Activated CD8-positive, alpha-beta T cell treated with anti-CD3 and anti-CD28 coated beads for 36 hours (primary cell): ENCODE data around the gene SUSD6. TPM values are rescaled to one million over a fixed set of nuclear protein-coding genes. Genes with fewer than 3 reads are reported as not detected.
"Not testable (repeated sequence)": the region's sequence is repeated elsewhere in the genome, so short reads cannot be mapped to it uniquely, and the experiment has no call there.

Source experiments
- ATAC-seq: fragments of 200-7000 bp; cut with Tn5 transposase; one replicate; pipeline ENCODE4 v1.10.0; 2021; ENCODE audit warnings: mild to moderate bottlenecking, moderate library complexity
- CTCF ChIA-PET: fragments of 350-600 bp; sonication (Branson Sonifier 250); formaldehyde crosslinking; loops from one replicate; lab custom pipeline; 2021; ENCODE audit warnings: antibody characterized with exemption; lab: Charles Lee
- POLR2A ChIA-PET: fragments of 350-600 bp; sonication (Branson Sonifier 250); formaldehyde crosslinking; loops from one replicate; lab custom pipeline; 2021; ENCODE audit warnings: antibody characterized with exemption; lab: Charles Lee
- DNase-seq: peaks from one replicate; pipeline ENCODE4 v3.0.0-alpha.2; 2020
- H3K27ac Mint-ChIP-seq: one replicate; pipeline ENCODE4 v1.8.0; 2021; ENCODE audit warnings: mild to moderate bottlenecking, mixed read lengths
- H3K27me3 Mint-ChIP-seq: one replicate; pipeline ENCODE4 v1.8.0; 2021; ENCODE audit warnings: mixed read lengths
- H3K36me3 Mint-ChIP-seq: one replicate; pipeline ENCODE4 v1.8.0; 2021; ENCODE audit warnings: low read depth, mixed read lengths
- H3K4me1 Mint-ChIP-seq: one replicate; pipeline ENCODE4 v1.8.0; 2021; ENCODE audit warnings: low read depth, mixed read lengths
- H3K4me3 Mint-ChIP-seq: one replicate; pipeline ENCODE4 v1.8.0; 2021; ENCODE audit warnings: mild to moderate bottlenecking, moderate library complexity, mixed read lengths
- H3K9me3 Mint-ChIP-seq: one replicate; pipeline ENCODE4 v1.8.0; 2021; ENCODE audit warnings: mixed read lengths
- CTCF ChIP-seq: fragments of 200-600 bp; IDR thresholded peaks from one replicate; pipeline ENCODE4 v1.8.0; 2022; ENCODE audit warnings: antibody characterized with exemption, mild to moderate bottlenecking
- intact Hi-C: fragments of 100-400 bp; cut with micrococcal nuclease; formaldehyde crosslinking; loops from one replicate; pipeline ENCODE4 v1.10.0; 2022
- total RNA-seq, 2 experiments: library from RNA; stranded (reverse); gene quantifications; one replicate each; pipeline ENCODE4 v1.2.3, GENCODE V29; 2021

SUSD6 gene
- total RNA-seq, 2 experiments from 2014 or later, result 35.7 to 36.2 TPM

GRCh38 chr14:69643430-69644200, 32.2 kb downstream of the SUSD6 start:
- TF ChIP-seq CTCF, result no peak
- Mint-ChIP-seq H3K27ac (peak overlapping the region; percentile 91), H3K4me3 (no peak overlapping the region), H3K4me1 (peaks cover 69% of the 10 kb centered on the region), H3K27me3 (no peaks in the 10 kb centered on the region), H3K9me3 (peaks cover 26% of the 10 kb centered on the region), H3K36me3 (peaks cover 55% of the 10 kb centered on the region)
- DNase-seq (peak; percentile 89), ATAC-seq (peak; percentile 95)
- CTCF ChIA-PET, result interaction anchor here (0.9 to 2.2 kb wide), 2 partner anchors 9 to 10 kb away, joined by 3 to 5 read pairs; no protein-coding TSS in a partner anchor
- intact Hi-C loops, result loop anchor here (2.0 kb wide), 1 partner anchor 31 kb away; no protein-coding TSS in a partner anchor
- POLR2A ChIA-PET, result interaction anchor here (0.6 to 1.4 kb wide), 5 partner anchors 9 to 572 kb away, joined by 3 read pairs; no protein-coding TSS in a partner anchor

GRCh38 chr14:69644814-69645213, 33.4 kb downstream of the SUSD6 start:
- H3K27me3 Mint-ChIP-seq, result no peaks in the 10 kb centered on the region
- H3K36me3 Mint-ChIP-seq, result peaks cover 55% of the 10 kb centered on the region
- peaks cover 26% of the 10 kb centered on the region for H3K9me3 Mint-ChIP-seq
- intact Hi-C loops, result no loop called here
- CTCF ChIA-PET, result interaction anchor here (0.8 to 1.3 kb wide), 3 partner anchors 15 to 40 kb away, joined by 3 read pairs; no protein-coding TSS in a partner anchor
- TF ChIP-seq CTCF, result no peak
- H3K27ac Mint-ChIP-seq, result peak overlapping the region; percentile 60
- DNase-seq (no peak), ATAC-seq (no peak)
- no peak overlapping the region for H3K4me3 Mint-ChIP-seq
- POLR2A ChIA-PET, result interaction anchor here (1.0 to 1.4 kb wide), 3 partner anchors 8 to 32 kb away, joined by 3 read pairs; no protein-coding TSS in a partner anchor
- peaks cover 71% of the 10 kb centered on the region for H3K4me1 Mint-ChIP-seq

- H3K27me3 Mint-ChIP-seq, result no peaks in the 10 kb centered on the region
- H3K27ac Mint-ChIP-seq, result no peak overlapping the region
- ChIA-PET POLR2A (interaction anchor here (0.6 to 1.6 kb wide), 2 partner anchors 11 to 22 kb away, joined by 3 to 5 read pairs; no protein-coding TSS in a partner anchor), CTCF (interaction anchor here (0.9 to 1.1 kb wide), 2 partner anchors 33 to 84 kb away, joined by 3 read pairs; no protein-coding TSS in a partner anchor)
- TF ChIP-seq CTCF, result no peak
- peaks cover 12% of the 10 kb centered on the region for H3K9me3 Mint-ChIP-seq
- H3K36me3 Mint-ChIP-seq, result peaks cover 37% of the 10 kb centered on the region
- peaks cover 78% of the 10 kb centered on the region for H3K4me1 Mint-ChIP-seq
- ATAC-seq (no peak), DNase-seq (no peak)
- H3K4me3 Mint-ChIP-seq, result no peak overlapping the region
- intact Hi-C loops, result no loop called here
These were observed 35.8 kb downstream of the SUSD6 start for GRCh38 chr14:69647213-69647612.

- intact Hi-C loops, ATAC-seq, DNase-seq, H3K4me3 Mint-ChIP-seq, H3K9me3 Mint-ChIP-seq, H3K27me3 Mint-ChIP-seq, H3K27ac Mint-ChIP-seq: not testable (repeated sequence)
- POLR2A ChIA-PET, result interaction anchor here (1.1 to 1.6 kb wide), 2 partner anchors 22 to 26 kb away, joined by 4 to 5 read pairs; no protein-coding TSS in a partner anchor
- Mint-ChIP-seq H3K36me3 (peaks cover 32% of the 10 kb centered on the region), H3K4me1 (peaks cover 77% of the 10 kb centered on the region)
- CTCF ChIA-PET, result interaction anchor here (0.9 to 1.1 kb wide), 3 partner anchors 22 to 83 kb away, joined by 3 read pairs; no protein-coding TSS in a partner anchor
These were observed 36.2 kb downstream of the SUSD6 start for GRCh38 chr14:69647642-69648041.

GRCh38 chr14:69648480-69649451, 37.4 kb downstream of the SUSD6 start:
- ATAC-seq, result no peak
- no peak for TF ChIP-seq CTCF
- H3K9me3 Mint-ChIP-seq, result no peaks in the 10 kb centered on the region
- H3K27ac Mint-ChIP-seq, result no peak overlapping the region
- no peak for DNase-seq
- H3K4me3 Mint-ChIP-seq, result no peak overlapping the region
- CTCF ChIA-PET, result interaction anchor here (0.7 to 1.1 kb wide), 3 partner anchors 17 to 82 kb away, joined by 3 read pairs; no protein-coding TSS in a partner anchor
- H3K4me1 Mint-ChIP-seq, result peaks cover 76% of the 10 kb centered on the region
- H3K27me3 Mint-ChIP-seq, result no peaks in the 10 kb centered on the region
- POLR2A ChIA-PET, result interaction anchor here (0.9 to 1.6 kb wide), 6 partner anchors 9 to 25 kb away, joined by 3 to 5 read pairs (median 3); no protein-coding TSS in a partner anchor
- intact Hi-C loops, result no loop called here
- H3K36me3 Mint-ChIP-seq, result peaks cover 23% of the 10 kb centered on the region
